Loucy (cell line): Measurements from ENCODE around the gene MAPK1.

ENCODE experiments used
- EZH2phosphoT487 ChIP-seq: fragments of 200-600 bp; IDR thresholded peaks from 2 replicates; pipeline ENCODE4 v1.6.1; 2018; ENCODE audit warnings: antibody characterized with exemption, mild to moderate bottlenecking, moderate library complexity, borderline replicate concordance
- TF ChIP-seq, protein P1 (sequence below): fragments of 200-600 bp; sonication (generic); conservative IDR thresholded peaks from 2 replicates; pipeline ENCODE4 v1.5.1; 2014; ENCODE audit warnings: mild to moderate bottlenecking, antibody characterized with exemption, low read length

DNA sequence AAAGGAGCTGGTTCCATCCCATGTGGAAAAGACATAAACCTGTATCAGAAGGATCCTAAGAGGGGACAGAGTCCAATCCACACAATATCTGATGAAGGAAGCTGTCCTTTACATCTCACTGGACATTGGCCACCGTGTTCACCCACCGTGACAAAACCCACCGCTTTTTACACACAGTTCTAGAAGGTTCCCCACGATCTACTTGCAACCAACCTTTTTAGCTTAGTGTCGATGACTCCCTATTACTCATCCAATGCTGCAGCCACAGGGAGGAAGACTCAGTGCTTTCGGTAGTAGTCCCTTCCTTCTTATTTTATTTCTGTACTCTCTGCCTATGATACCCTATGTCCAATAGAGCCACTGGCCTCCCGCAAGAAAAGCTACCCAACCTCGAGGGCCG lies 65.4 kb downstream of the MAPK1 start:
- TF ChIP-seq, protein P1, sequence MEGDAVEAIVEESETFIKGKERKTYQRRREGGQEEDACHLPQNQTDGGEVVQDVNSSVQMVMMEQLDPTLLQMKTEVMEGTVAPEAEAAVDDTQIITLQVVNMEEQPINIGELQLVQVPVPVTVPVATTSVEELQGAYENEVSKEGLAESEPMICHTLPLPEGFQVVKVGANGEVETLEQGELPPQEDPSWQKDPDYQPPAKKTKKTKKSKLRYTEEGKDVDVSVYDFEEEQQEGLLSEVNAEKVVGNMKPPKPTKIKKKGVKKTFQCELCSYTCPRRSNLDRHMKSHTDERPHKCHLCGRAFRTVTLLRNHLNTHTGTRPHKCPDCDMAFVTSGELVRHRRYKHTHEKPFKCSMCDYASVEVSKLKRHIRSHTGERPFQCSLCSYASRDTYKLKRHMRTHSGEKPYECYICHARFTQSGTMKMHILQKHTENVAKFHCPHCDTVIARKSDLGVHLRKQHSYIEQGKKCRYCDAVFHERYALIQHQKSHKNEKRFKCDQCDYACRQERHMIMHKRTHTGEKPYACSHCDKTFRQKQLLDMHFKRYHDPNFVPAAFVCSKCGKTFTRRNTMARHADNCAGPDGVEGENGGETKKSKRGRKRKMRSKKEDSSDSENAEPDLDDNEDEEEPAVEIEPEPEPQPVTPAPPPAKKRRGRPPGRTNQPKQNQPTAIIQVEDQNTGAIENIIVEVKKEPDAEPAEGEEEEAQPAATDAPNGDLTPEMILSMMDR: no peak
- no peak for TF ChIP-seq EZH2phosphoT487
